Right cardiac atrium (tissue), 5 donors: ENCODE measurements around the gene CTTNBP2NL. TPM values are rescaled to one million over a fixed set of nuclear protein-coding genes. Genes with fewer than 3 reads are reported as not detected.
A peak's percentile ranks its signal among the peaks of the same experiment; 100 is the strongest.
"Not testable (repeated sequence)": the region's sequence is repeated elsewhere in the genome, so short reads cannot be mapped to it uniquely, and the experiment has no call there.

ENCODE experiments used
- ATAC-seq, 2 donors: fragments of 200-7000 bp; cut with Tn5 transposase; one replicate each; pipeline versions ENCODE4 v1.8.0 to v1.9.1; 2020; ENCODE audit warnings: moderate library complexity in 2 of 2, mild to moderate bottlenecking in 1 of 2
- DNase-seq, 3 donors: peaks; one replicate each; pipeline ENCODE4 v3.0.0-alpha.2; 2020
- H3K27ac ChIP-seq: one replicate; pipeline ENCODE4 v1.5.1; 2013; ENCODE audit warnings: mild to moderate bottlenecking, low read length, control low read depth, moderate library complexity
- H3K27me3 ChIP-seq: one replicate; pipeline ENCODE4 v1.6.1; 2013; ENCODE audit not compliant: control insufficient read depth, insufficient read depth
- H3K4me1 ChIP-seq: one replicate; pipeline ENCODE4 v1.6.1; 2013; ENCODE audit warnings: low read length; ENCODE audit not compliant: control insufficient read depth, insufficient read depth
- H3K4me3 ChIP-seq: one replicate; pipeline ENCODE4 v1.5.1; 2013; ENCODE audit warnings: low read length, control low read depth
- H3K9me3 ChIP-seq: one replicate; pipeline ENCODE4 v1.6.1; 2013; ENCODE audit warnings: low read length; ENCODE audit not compliant: control insufficient read depth
- WGBS: extraction: QIAGEN DNeasy Blood & Tissue Kit; methylation state at CpG from one replicate; pipeline ENCODE4 v1.1.7; 2013; 5-methylcytosine and 5-hydroxymethylcytosine counted together
- intact Hi-C, 4 donors: fragments of 100-400 bp; cut with DNase I; formaldehyde crosslinking; loops; one replicate each; pipeline versions ENCODE4 v1.11.0 to v1.14.0; 2022 to 2023
- polyA plus RNA-seq: library from polyadenylated mRNA; stranded (reverse); fragments of 200-250 nt; gene quantifications from one replicate; pipeline ENCODE4 v1.2.3, GENCODE V29; 2013
- total RNA-seq, 4 donors: library from RNA; stranded (reverse); fragmentation: NEBNext Ultra II Directional; extraction: Animal tissue kit (Norgen Biotek cat#: 25700); gene quantifications; one replicate each; pipeline ENCODE4 v1.2.1, GENCODE V29; 2021
- donor health status: healthy with polysubstance abuse.
- donor health status: DM: no; HTN: yes; CAD: no.
- donor health status: DM: no; HTN: no; CAD: no.
- donor health status: DM: no; HTN: yes; CAD: no; lungs with severe emphysema.
- donor health status: DM: yes; HTN: yes; CAD: no.

The CTTNBP2NL gene
- total and polyA plus RNA-seq, 5 donors: 5.1 to 24.9 (median 16.7) TPM

- WGBS: 70% methylated on average over 3 of the region's 3 CpGs
- intact Hi-C loops: loop anchor here in 1 of 4 donors (10.0 kb wide), 1 partner anchor 317 kb away; the partner anchor contains the start of gene RHOC
- ATAC-seq: no peak
- DNase-seq: no peak
- Histone ChIP-seq H3K9me3 (no peaks in the 10 kb centered on the region), H3K4me1 (no peaks in the 10 kb centered on the region), H3K27ac (no peak overlapping the region), H3K4me3 (no peak overlapping the region), H3K27me3 (no peaks in the 10 kb centered on the region)
These were observed 8.2 kb upstream of the CTTNBP2NL start for GRCh38 chr1:112387807-112388206.

- Histone ChIP-seq H3K4me1 (no peaks in the 10 kb centered on the region), H3K27me3 (no peaks in the 10 kb centered on the region), H3K27ac (no peak overlapping the region), H3K9me3 (no peaks in the 10 kb centered on the region), H3K4me3 (no peak overlapping the region)
- intact Hi-C loops: loop anchor here in 1 of 4 donors (10.0 kb wide), 1 partner anchor 316 kb away; the partner anchor contains the start of gene RHOC
- 37% methylated on average over 3 of the region's 3 CpGs for WGBS
- ATAC-seq: peak in 1 of 2 donors; percentile 37
- DNase-seq: no peak
These were observed 7.6 kb upstream of the CTTNBP2NL start for GRCh38 chr1:112388436-112388835.

GRCh38 chr1:112389689-112390088 lies 6.3 kb upstream of the CTTNBP2NL start:
- DNase-seq (peak in 1 of 3 donors; percentile 42), ATAC-seq (peak in 1 of 2 donors; percentile 29)
- peaks cover 2% of the 10 kb centered on the region for H3K4me1 ChIP-seq
- no peaks in the 10 kb centered on the region for H3K9me3 ChIP-seq
- H3K27me3 ChIP-seq: no peaks in the 10 kb centered on the region
- intact Hi-C loops: loop anchor here (1.0 to 10.0 kb wide), 6 partner anchors 77 to 318 kb away; partner anchors contain the start of genes RHOC (in 3 of the 4), CAPZA1 (in 1 of the 4) and ST7L (in 1 of the 4)
- H3K4me3 ChIP-seq: no peak overlapping the region
- no peak overlapping the region for H3K27ac ChIP-seq
- WGBS: 71% methylated on average over 6 of the region's 6 CpGs

- not testable (repeated sequence) for ATAC-seq, H3K27ac ChIP-seq, H3K27me3 ChIP-seq, H3K4me1 ChIP-seq, H3K9me3 ChIP-seq
- intact Hi-C loops: loop anchor here in 3 of 4 donors (1.0 to 5.0 kb wide), 5 partner anchors 76 to 317 kb away; partner anchors contain the start of genes RHOC (in 2 of the 3), CAPZA1 (in 1 of the 3) and ST7L (in 1 of the 3)
- WGBS: 54% methylated on average over 15 of the region's 15 CpGs
- peak in 1 of 3 donors; percentile 47 for DNase-seq
- peak overlapping the region; percentile 60 for H3K4me3 ChIP-seq
These were observed 5.7 kb upstream of the CTTNBP2NL start for GRCh38 chr1:112390335-112390734.

GRCh38 chr1:112390775-112391602 lies 5.0 kb upstream of the CTTNBP2NL start:
- Histone ChIP-seq H3K4me3 (peak overlapping the region; percentile 60), H3K9me3 (no peaks in the 10 kb centered on the region), H3K27me3 (no peaks in the 10 kb centered on the region), H3K4me1 (peaks cover 6% of the 10 kb centered on the region), H3K27ac (peak overlapping the region; percentile 93)
- ATAC-seq (peak; percentile 68 to 84), DNase-seq (peak; percentile 88 to 95 (median 91))
- WGBS: 5% methylated on average over 15 of the region's 15 CpGs
- intact Hi-C loops: loop anchor here in 3 of 4 donors (1.0 to 5.0 kb wide), 5 partner anchors 75 to 316 kb away; partner anchors contain the start of genes RHOC (in 2 of the 3), CAPZA1 (in 1 of the 3) and ST7L (in 1 of the 3)

GRCh38 chr1:112391603-112391940 lies 4.4 kb upstream of the CTTNBP2NL start:
- Histone ChIP-seq H3K27me3 (no peaks in the 10 kb centered on the region), H3K4me1 (peaks cover 6% of the 10 kb centered on the region), H3K4me3 (peak overlapping the region; percentile 60), H3K9me3 (no peaks in the 10 kb centered on the region), H3K27ac (peak overlapping the region; percentile 56)
- ATAC-seq: no peak
- intact Hi-C loops: loop anchor here in 3 of 4 donors (2.0 to 5.0 kb wide), 4 partner anchors 75 to 316 kb away; partner anchors contain the start of genes RHOC (in 2 of the 3), CAPZA1 (in 1 of the 3) and ST7L (in 1 of the 3)
- DNase-seq: peak in 1 of 3 donors; percentile 46
- WGBS: 94% methylated on average over 11 of the region's 11 CpGs

- peaks cover 6% of the 10 kb centered on the region for H3K4me1 ChIP-seq
- 41% methylated on average over 3 of the region's 3 CpGs for WGBS
- H3K27ac ChIP-seq: peak overlapping the region; percentile 97
- H3K4me3 ChIP-seq: no peak overlapping the region
- ATAC-seq (peak; percentile 44 to 72), DNase-seq (peak; percentile 40 to 73 (median 64))
- intact Hi-C loops: loop anchor here in 3 of 4 donors (2.0 to 5.0 kb wide), 4 partner anchors 71 to 314 kb away; partner anchors contain the start of genes RHOC (in 2 of the 3), CAPZA1 (in 1 of the 3) and ST7L (in 1 of the 3)
- no peaks in the 10 kb centered on the region for H3K27me3 ChIP-seq
- H3K9me3 ChIP-seq: no peaks in the 10 kb centered on the region
These were observed 2.4 kb upstream of the CTTNBP2NL start for GRCh38 chr1:112393631-112393974.

GRCh38 chr1:112394743-112395062 lies 1.3 kb upstream of the CTTNBP2NL start:
- no peak for DNase-seq
- peak overlapping the region; percentile 100 for H3K27ac ChIP-seq
- H3K27me3 ChIP-seq: no peaks in the 10 kb centered on the region
- H3K9me3 ChIP-seq: no peaks in the 10 kb centered on the region
- H3K4me1 ChIP-seq: peaks cover 6% of the 10 kb centered on the region
- intact Hi-C loops: loop anchor here (5.0 kb wide), 4 partner anchors 73 to 313 kb away; partner anchors contain the start of genes RHOC (in 2 of the 4), CAPZA1 (in 1 of the 4) and ST7L (in 1 of the 4)
- ATAC-seq: no peak
- WGBS: 77% methylated on average over 1 of the region's 1 CpG
- H3K4me3 ChIP-seq: no peak overlapping the region

DNA sequence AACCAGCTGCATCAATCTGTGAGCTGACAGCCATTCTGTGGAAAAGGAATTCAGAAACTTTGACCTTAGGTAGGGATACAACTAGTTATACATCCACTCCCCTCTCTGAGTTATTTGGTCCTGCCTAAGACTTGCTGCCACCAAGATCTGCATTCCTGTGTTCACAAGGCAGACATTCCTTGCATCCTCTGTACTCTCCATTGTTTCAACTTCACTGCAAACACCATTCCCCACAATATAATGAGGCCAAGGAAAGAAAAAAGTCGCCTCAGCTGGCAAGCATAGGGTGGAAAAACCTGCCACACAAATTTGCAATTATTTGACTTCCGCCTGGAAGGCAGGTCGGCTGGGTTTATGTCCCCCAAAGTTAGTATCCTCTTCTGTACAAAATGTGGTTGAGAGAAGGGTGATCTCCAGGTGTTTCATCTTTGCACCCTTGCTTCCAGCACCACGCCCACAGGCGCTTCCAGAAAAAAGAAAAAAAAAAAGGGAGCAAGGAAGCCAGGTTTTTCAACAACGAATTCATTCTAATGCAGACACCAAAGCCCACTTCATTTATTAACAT lies 676 bp upstream of the CTTNBP2NL start:
- ATAC-seq: no peak
- Histone ChIP-seq H3K9me3 (no peaks in the 10 kb centered on the region), H3K27me3 (no peaks in the 10 kb centered on the region), H3K27ac (peak overlapping the region; percentile 94), H3K4me1 (peaks cover 6% of the 10 kb centered on the region), H3K4me3 (peak overlapping the region; percentile 91)
- intact Hi-C loops: loop anchor here in 1 of 4 donors (5.0 kb wide), 1 partner anchor 72 kb away; no protein-coding TSS in a partner anchor
- DNase-seq: no peak
- 17% methylated on average over 6 of the region's 6 CpGs for WGBS

DNA sequence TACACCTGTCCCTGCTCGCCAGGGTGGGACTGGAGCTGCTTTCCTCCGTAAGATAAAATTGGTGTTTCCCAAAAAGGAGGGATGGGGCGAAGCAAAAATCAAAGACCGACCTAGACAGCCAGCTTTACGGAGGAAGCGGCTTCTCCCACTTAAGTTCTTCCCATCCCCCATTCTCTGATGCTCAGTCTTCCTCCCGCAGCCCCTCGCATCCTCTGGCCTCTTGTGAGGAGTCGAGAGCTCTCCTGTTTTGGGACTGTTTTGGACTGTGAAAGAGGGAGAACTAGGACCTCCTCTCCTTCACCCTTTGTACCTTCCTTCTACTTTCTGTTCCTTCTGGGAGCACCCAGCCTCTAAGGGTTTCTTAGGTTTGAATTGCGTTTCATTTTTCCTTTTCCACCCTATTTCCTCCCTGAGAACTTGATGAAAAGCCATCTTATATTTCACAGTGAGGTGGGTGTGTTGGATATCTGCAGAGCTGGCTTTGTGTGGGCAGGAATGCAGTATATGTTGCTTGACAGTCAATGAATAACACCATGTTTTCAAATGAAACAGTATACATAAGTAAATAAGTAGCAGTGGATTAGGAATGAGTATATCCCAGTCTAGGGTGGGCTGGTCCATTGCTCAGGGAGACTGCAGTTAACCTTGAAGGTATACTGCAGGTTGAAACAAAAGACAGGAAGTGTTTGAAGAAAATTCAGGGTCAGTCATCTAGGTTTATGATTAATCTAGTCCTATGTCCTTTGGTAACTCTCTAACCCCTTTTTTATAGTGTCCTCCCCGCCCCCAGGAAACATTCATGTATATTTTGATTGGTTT lies 848 bp downstream of the CTTNBP2NL start:
- Histone ChIP-seq H3K27me3 (no peaks in the 10 kb centered on the region), H3K4me1 (peaks cover 6% of the 10 kb centered on the region), H3K9me3 (no peaks in the 10 kb centered on the region), H3K27ac (peak overlapping the region; percentile 28), H3K4me3 (peak overlapping the region; percentile 91)
- no peak for ATAC-seq
- intact Hi-C loops: loop anchor here in 1 of 4 donors (5.0 kb wide), 1 partner anchor 70 kb away; no protein-coding TSS in a partner anchor
- no peak for DNase-seq
- WGBS: 7% methylated on average over 11 of the region's 11 CpGs
